Pulmonary artery endothelial cell (primary cell): Measurements from ENCODE around the gene LMF1. TPM values are rescaled to one million over a fixed set of nuclear protein-coding genes. Genes with fewer than 3 reads are reported as not detected.

Experiments used
- DNase-seq: peaks from one replicate; pipeline ENCODE4 v3.0.0-alpha.2; 2011; ENCODE audit warnings: low read depth, low spot score
- total RNA-seq: library from RNA; depleted of rRNA; stranded (reverse); fragments of >200 nt; gene quantifications from 2 replicates; pipeline ENCODE4 v1.2.3, GENCODE V29; 2014

LMF1 gene
- total RNA-seq = 8.2 and 12.9 TPM in 2 replicates

DNA sequence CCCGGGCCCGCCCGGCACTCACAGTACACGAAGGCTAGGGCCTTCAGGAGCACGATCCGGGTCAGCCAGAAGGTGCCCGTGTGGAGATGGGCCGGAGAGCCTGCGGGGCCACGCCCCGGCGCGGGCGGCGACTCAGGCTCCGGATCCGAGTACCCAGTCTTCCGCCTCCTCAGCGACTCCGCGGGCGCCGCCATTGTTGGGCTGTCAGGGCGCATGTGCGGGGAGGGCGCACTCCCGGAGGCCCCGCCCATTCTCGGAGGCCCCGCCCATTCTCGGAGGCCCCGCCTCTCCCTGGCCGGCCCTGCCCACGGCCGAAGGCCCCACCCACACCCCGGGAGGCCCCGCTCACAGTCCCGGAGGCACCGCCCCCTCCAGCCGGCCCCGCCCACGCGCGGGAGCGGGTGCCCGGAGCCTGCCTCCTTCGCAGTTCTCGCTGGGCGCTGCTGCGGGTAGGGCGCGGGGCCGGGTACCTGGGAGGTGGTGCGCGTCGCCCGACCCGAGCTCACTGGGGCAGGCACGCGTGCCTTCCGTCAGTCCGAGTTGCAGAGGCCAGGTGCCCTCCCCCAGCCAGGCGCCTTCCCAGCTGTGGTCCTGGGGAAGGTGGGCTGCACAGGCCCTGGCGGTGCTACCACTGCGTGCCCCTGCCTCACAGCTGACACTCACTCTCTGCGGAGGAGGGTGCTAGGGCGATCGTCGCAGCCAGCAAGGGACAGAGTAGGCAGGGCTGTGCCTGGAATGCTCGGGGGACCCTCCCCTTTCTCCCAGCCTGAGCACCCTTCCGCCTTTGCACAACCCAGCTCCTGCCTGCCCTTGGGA is at the start of gene LMF1:
TSS of gene LMF1 (minus strand) at position 219 of the 816 bp plus-strand sequence. CDS start at position 215, 4 bp downstream.
- DNase-seq = peak; percentile 36

DNA sequence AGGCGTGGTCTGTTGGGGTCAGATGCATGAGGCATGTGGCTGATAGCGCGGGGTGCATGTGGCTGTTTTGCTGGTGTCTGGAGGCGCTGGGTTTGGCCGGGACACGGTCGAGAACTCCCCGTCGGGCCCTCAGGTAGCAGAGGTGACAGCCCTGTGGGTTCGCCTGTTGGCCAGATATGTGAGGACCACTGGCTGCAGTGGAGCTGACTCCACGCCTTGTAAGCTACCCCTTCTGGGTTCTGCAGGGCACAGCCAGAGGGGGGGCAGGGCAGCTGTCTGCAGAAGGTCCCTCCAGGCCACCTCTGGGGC is 49.3 kb upstream of the LMF1 start:
- no peak for DNase-seq

DNA sequence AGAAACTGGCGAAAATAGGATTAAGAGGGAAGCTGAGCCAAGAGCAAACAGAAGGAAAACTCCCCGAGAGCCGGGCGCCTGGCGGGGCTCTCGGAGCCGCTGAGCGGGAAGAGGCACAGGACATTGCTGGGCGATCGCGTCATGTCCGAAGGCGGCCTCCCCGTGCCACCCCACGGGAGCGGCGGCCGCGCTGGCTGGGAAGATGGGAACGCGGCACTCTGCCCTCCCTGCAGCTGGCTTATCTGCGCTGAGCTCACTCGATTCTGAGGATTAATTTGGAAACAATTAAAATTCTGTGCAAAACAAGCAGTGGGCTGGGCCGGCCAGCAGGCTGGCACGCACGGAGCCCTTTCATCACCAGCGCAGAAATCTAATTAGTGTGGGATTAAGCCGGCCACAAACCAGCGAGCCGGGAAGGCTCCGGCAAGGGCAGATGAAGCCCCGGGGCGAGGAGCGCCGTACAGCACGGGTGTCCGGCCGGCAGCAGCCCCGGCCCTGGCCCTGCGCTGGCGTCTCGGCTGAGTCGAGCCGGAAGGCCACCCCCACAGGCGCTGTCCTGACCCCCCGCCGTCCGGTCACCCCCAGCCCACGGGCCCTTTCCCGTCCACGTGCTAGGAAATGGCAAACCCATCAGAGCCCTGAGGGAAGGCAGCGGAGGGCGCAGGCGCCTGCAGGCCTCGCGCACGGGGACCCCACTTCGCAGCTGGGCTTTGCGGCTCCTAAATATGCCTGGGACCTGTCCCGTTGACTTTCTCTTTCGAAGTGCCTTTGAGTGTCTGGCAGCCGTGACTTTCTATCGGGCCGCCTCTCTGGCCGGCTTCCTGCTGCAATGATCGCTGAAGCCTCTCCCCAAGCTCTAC is 48.7 kb upstream of the LMF1 start:
- no peak for DNase-seq

DNA sequence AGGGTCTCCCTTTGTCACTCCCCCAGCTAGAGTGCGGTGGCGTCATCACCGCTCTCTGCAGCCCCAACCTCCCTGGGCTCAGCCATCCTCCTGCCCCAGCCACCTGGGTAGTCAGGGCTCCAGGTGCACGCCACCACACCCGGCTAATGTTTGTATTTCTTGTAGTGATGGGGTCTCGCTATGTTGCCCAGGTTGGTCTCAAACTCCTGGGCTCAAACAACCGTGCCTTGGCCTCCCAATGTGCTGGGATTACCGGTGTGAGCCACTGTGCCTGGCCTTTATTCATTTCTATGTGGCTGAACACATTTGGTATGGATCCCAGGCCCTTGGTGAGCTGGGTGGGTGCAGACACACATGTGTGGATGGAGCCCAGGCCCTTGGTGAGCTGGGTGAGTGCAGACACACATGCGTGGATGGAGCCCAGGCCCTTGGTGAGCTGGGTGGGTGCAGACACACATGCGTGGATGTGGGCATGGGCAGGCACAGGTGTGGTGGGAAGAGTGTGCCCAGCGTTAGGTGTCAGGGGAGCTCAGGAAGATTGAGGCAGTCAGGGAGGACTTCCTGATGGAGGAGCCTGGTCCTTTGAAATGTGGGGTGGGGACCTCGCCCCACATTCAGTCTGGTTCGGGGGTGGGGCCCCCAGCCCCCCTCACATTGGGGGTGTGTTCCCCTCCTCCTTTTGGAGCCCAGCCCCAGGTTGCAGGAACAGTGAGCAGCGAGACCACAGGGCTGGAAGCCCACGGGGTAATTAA is 47.8 kb upstream of the LMF1 start:
- no peak for DNase-seq

DNA sequence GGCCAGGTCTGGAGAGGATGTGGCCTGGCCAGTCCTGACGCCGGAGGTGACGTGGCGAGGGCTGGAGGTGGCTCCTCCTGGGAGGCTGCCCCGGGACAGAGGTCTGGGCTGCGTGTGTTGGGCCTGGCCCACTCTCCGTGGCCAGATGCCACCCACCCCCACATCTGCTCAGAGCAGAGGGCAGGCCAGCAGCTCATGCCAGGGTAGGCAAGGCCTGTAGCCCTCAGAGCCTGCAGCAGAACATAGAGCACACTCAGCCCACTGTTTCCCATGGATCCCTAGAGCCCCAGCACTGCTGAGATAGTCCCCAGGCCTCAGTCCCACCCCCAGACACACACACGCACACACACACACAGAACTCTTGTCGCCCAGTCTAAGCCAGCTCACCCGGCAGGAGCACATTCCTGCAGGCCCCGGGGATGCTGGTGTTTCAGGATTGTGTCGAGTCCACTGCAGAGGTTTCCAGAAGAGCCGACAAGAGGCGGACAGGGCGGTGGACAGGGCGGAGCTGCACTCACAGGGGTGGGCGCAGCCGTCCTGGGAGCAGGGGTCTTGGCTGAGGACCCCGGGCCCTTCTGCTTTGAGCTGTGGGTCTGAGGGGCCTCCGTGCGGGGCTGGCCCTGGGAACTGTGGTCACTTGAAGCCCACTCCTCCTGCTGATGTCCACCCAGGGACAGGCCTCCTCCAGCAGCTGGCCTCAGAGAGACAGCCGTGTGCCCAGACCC is 44.1 kb upstream of the LMF1 start:
- no peak for DNase-seq

DNA sequence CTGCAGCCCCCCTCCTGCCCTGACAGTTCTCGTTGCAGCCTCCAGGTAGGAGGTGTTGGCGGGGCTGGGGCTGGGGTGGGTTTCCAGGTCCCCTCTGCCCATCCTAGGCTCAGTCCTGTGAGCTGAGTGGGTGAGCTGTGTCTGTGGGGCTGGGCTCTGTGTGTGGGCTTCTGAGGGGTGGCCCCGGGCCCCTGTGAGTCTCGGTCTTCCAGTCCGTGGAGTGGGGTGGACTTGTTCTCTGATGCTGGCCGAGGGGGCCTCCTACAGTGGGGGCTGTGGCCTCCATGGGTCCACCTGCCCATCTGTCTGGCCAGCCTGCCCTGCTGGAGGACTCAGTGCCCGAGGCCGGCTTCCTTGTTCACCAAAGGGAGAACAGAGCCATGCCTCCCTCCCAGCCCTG is 43.4 kb upstream of the LMF1 start:
- DNase-seq = no peak

DNA sequence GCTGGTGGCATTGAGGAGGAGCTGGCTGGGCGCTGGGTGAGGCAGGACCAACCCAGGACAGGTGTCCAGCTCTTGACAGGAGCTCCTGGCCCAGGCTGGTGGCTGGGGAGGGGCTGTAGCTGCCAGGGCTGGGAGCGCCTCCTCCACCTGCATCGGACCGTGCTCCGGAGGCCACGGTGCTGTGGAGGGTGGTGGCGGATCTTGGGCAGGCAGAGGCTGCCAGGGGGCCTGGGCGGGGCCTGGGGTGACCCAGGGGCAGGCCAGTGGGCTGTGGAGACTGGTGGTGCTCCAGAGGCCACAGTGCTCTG is 42.8 kb upstream of the LMF1 start:
- no peak for DNase-seq

DNA sequence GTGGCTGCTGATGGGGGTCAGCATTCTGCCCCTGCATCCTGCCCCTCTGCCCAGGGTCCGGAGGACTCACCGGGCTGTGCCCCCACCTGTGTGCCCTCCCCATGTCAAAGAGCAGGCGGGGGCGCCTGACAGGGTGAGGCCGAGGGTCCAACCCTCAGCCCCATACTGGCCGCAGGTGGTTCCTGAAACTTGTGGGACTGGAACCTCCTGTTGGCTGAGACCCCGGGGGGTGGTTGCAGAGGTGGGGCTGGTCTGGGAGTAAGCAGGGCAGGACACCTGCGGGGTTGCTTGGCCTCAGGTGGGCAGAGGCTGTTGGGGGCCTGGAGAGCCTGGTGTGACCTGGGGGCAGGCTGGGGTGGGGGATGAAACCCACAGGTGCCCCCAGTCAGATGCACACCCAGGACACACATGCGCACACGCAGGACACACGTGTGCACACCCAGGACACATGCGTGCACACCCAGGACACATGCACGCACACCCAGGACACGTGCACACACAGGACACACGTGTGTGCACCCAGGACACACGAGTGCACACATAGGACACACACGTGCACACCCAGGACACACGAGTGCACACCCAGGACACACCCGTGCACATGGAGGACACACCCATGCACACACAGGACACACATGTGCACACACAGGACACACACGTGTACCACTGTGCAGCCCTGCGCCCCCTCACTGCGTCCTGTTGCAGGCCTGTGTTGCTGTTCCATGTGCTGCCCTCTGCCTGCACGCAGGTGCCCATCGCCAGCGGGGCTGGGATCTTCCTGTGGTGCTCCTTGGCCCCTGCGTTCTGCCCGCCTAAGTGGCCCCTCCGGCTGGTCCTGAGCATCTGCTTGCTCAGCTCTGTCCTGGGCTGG is 42.2 kb upstream of the LMF1 start:
- DNase-seq = no peak

DNA sequence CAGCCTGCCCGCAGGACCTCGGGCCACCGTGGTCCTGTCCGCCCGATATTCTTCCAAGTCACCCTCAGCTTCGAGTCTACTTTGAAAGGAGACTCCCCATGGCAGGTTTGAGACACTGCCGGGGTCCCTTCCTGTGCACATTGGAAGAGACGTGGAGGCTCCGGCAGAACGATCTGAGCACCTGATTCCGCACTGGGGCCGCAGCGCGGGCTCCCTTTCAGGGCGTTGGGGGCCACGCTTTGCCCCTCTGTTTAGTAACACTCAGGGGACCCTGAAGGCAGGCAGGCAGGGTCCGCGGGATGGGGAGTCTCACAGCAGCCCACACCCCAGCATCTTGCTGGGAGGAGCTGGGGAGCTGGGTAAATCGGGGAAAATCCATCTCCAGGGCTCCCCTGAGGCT is 41.4 kb upstream of the LMF1 start:
- no peak for DNase-seq

DNA sequence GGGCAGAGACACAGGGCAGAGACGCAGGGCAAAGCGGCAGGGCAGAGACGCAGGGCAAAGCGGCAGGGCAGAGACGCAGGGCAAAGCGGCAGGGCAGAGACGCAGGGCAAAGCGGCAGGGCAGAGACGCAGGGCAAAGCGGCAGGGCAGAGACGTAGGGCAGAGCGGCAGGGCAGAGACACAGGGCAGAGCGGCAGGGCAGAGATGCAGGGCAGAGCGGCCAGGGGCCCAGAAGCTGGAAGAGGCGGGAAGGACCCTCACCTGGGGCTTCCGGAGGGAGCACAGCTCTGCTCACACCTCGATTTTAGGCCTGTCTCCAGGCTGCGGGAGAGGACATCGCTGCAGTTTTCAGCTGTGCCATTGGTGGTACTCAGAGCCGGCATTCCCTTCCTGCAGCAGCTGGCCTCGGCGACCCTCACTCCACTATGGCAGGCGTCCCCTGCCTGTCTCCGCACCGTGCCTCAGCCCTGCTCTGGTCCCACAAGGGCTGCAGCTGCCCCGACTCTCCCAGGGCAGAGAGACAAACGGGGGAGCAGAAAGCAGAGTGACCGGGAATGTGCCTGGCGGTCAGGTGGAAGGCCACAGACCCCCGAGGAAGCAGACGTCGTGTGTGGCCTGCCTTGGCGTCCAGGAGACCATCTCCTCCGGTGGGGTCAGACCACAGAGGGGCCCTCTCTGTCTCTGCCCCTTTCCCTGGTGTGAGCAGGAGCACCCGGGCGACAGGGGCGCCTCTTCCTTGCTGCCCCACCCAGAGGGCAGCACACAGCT is 40.7 kb upstream of the LMF1 start:
- DNase-seq = no peak

DNA sequence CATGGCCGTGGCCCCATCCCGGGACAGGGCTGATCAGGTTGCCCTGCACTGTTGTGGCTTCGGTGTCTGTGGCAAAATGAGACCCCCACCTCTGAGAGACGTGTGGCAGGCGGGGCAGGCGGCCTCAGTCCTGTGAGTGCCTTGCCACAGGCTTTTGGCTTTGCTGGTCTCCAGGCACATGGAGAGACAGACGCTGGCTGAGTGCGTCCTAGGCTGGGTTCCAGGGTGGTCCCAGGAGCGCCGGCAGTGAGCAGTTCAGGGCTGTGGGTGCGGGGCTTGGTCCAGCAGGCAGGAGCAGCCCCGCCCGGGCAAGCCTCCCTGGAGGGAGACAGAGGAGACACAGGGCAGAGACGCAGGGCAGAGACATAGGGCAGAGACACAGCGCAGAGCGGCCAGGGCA is 40.0 kb upstream of the LMF1 start:
- DNase-seq = no peak

DNA sequence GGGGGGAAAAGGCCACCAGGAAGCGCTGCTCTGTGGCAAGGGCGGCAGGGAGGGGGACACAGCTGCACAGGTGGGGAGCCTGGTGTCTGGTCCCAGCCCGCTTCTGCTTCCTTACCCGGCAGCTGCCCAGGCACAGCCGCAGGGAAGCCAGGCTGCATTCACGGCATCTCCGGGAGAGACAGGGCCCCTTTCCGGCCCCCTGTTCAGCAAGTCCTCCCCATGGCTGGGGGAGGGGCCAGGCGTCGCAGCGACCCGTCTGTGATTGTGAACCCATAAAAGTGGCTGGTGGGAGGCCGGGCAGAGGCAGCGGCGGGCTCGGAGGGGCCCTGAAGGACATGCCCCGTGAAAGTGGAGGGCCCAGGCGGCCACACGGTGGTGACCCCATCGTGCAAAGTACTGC is 39.5 kb upstream of the LMF1 start:
- DNase-seq = no peak

DNA sequence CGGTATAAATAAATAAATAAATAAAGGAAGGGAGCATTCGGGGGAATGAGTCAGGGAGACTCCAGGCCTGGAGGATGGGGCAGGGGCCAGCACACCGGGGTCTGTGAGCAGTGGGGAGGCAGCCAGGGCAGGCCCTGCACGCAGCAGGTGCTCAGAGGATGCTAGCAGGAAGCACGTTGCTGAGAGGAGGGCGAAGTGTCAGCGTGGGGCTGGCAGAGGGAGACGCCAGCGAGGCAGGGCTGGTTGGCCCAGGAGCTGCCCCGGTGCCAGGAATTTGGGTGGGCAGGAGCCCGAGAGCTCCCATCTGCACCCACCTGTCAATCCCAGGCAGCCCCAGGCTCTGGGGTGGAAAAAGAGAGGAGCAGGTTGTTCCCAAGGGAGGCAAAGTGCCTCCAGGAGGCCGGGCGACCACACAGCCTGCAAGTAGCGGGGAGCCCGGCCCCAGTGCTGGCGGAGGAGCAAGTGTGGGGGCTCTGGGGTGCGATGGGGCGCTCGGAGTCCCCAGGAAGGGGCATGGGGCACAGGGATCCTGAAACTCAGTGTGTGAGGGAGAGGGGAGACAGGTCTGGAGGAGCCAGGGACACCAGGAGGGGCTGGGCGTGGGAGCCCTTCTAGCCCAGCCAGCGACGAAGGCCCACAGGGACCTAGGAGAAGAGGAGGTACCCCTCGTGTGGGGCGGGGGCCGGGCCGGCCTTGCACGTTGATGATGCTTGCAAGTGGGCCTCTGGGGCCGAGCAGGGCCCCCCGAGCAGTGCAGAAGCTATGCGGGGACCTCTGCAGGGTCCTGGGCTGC is 38.8 kb upstream of the LMF1 start:
- DNase-seq = no peak

DNA sequence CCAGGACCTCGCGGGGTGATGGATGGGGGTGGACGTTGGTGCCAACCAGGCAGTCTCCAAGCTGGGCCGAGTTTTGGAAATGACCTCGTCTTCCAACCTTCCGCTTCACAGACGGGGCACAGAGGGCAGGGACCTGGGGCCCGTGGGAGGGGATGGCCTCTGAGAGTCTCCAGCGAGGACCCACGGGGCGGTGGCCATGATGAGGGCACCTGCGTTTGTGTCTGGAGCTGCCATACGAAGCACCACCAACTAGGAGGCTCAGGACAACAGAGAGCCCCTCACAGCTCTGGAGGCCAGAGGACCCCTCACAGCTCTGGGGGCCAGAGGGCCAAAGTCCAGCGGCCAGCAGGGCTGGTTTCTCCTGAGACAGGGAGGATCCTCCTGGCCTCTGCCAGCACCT is 37.3 kb upstream of the LMF1 start:
- no peak for DNase-seq

DNA sequence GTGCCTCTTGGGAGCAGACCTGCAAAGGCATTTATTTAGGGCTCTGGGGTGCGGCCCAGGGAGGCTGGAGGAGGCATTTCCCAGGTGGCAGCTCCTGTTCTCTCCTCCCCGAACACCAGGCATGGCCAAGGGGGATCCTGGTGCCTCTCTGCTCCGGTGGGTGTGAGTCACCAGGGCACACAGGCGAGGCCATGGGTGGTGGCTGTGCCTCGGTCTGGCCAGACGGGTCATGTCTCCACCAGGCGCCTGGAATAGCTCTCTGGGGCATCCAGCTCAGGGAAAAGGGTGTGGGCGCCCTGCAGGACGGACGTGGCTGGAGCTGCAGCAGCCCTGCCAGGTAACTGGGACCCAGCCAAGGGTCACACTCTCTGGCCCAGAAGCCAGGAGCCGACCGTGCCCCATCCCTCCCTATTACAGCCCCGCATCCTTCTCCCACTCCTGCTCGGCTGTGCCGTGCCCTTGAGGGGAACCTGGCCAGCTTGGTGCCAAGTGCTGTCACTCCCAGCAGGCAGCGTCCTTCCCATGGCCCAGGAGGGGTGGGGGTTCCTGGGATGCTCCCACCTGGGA is 36.6 kb upstream of the LMF1 start:
- DNase-seq = no peak

DNA sequence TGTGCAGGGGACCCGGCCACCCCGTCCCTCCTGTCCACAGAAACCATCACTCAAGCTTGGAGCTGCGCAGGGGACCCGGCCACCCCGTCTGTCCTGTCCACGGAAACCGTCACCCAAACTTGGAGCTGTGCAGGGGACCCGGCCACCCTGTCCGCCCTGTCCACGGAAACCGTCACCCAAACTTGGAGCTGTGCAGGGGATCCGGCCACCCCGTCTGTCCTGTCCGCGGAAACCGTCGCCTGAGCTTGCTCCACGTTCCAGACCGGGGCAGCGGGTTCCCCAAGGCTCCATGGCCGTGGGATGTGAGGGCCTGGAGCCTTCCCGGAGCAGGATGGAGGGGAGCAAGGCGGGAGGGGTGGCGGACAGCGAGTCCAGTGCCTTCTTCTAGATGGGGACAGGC is 36.0 kb upstream of the LMF1 start:
- DNase-seq = no peak

DNA sequence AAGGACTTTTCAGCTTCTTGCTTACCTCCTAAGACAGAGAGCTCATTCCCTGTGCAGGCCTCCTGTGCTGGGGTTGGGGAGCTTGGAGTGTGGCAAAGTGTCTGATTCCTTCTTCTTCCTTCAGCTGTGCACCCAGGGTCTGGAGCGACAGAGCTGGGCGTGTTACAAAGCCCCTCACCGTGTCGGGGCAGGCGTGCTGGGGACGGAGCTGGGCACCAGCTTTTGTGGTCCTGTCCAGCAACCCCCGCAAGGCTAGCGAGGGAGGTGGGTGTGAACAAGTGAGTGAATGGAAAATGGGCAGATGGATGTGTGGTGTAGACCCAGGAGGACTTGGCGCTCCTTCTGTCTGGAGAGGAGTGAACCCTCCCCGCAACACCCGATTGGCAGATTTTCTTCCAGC is 34.5 kb upstream of the LMF1 start:
- DNase-seq = no peak

DNA sequence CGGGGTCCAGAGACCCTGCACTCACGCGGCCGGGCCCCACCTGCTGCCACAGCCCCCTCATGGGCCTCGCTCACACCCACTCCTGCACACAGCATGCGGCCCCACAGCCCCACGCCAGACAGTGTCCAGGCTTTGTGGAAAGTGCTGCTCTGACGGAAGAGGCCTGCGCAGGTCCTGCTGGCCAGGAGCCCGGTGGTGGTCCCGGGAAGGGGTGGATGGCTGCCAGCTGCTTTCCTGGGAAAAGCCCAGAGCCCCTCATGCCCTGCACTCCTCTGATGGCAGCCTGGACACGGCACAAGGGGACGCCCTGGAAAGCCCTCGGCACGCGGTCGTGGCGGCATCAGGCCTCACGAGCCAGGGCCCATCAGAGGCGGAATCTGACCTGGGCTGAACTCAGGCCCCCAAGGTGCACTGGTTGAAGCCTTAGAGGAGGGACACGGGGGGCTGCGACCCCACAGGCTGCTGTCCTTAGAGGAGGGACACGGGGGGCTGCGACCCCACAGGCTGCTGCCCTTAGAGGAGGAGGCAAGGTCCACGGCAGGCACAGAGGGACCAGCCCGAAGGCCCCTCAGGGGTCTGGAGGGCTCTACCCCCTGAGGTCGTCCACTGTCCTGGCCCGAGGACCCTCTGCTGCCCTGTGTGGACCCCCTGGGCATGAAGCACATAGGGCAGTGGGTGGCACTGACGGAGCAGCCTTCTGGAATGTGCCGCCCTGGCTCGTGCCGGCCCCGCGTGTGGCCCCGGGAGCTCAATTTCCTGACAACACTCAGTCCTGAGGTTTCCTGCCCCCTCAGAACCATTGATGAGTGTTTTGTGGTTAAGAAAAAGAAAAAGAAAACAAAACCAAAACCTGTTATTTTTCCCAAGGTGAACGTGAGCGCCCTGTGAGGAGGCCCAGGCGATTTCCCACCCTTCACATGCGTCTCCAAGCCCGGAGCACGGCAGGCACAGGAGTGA is 32.9 kb upstream of the LMF1 start:
- DNase-seq = no peak
